ENCODE data around the gene PTPA.

PTPA gene

GRCh38 chr9:129138476-129139232 lies 27.4 kb downstream of the PTPA start:
- DNase-seq, result no peak

GRCh38 chr9:129139233-129139992 lies 28.2 kb downstream of the PTPA start:
- peak; percentile 82 for DNase-seq

- peak; percentile 81 for DNase-seq
Observed at GRCh38 chr9:129139993-129140396, 28.8 kb downstream of the PTPA start.

GRCh38 chr9:129140397-129141065 lies 29.3 kb downstream of the PTPA start:
- DNase-seq, result peak; percentile 49

GRCh38 chr9:129141066-129142041 lies 30.1 kb downstream of the PTPA start:
- no peak for DNase-seq

- DNase-seq, result no peak
Observed at GRCh38 chr9:129142138-129142935, 31.1 kb downstream of the PTPA start.

- peak; percentile 85 for DNase-seq
Observed at GRCh38 chr9:129143031-129143927, 32.1 kb downstream of the PTPA start.

- no peak for DNase-seq
Observed at GRCh38 chr9:129145316-129145715, 34.1 kb downstream of the PTPA start.

GRCh38 chr9:129145841-129146292 lies 34.7 kb downstream of the PTPA start:
- no peak for DNase-seq

- DNase-seq, result no peak
Observed at GRCh38 chr9:129146441-129146941, 35.3 kb downstream of the PTPA start.

GRCh38 chr9:129148463-129149204 lies 37.4 kb downstream of the PTPA start:
- DNase-seq, result no peak

GRCh38 chr9:129149442-129149841 lies 38.2 kb downstream of the PTPA start:
- DNase-seq, result no peak

GRCh38 chr9:129150122-129150521 lies 38.9 kb downstream of the PTPA start:
- no peak for DNase-seq

GRCh38 chr9:129150672-129151211 lies 39.5 kb downstream of the PTPA start:
- DNase-seq, result no peak

- DNase-seq, result no peak
Observed at GRCh38 chr9:129151469-129151868, 40.3 kb downstream of the PTPA start.

- DNase-seq, result no peak
Observed at GRCh38 chr9:129154866-129155477, 43.8 kb downstream of the PTPA start.

GRCh38 chr9:129156163-129156562 lies 44.9 kb downstream of the PTPA start:
- DNase-seq, result no peak

GRCh38 chr9:129160712-129161533 lies 49.7 kb downstream of the PTPA start:
- no peak for DNase-seq

All from stimulated activated CD8-positive, alpha-beta memory T cell treated with anti-CD3 and anti-CD28 coated beads, Interleukin-4, amount 100 ng/mL, for 48 hours (primary cell).